ENCODE results near the gene CPXM1.

CPXM1 gene

DNA sequence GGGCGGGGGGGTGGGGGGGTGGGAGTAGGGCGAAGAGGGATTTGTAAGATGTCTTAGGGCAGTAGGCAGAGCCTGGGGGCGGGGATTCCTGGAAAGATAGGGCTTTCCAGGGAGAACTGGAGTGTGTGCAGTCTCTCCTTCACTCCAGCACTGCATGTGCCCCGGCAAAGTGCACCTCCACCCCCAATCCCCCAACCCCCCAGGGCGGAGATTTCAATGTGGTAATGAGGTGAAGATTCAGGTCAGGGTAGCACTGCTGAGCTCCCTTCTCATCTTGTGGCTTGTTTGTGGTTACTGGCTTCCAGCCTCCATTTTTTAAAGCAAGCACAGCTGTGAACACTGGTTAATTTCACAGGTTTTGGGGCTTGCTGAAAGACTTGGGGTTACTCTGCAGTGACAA, 21.6 kb upstream of the CPXM1 start:
- no peaks in the 10 kb centered on the region for H3K9me3 ChIP-seq (ENCODE audit: insufficient read depth, low read length)
- no peaks in the 10 kb centered on the region for H4K20me1 ChIP-seq (ENCODE audit: low read depth, low read length)
- H3K27ac ChIP-seq (ENCODE audit: low read depth, low read length): no peak overlapping the region
- H2AFZ ChIP-seq (ENCODE audit: low read depth, low read length, severe bottlenecking): no peak overlapping the region
- no peak overlapping the region for H3K4me3 ChIP-seq (ENCODE audit: insufficient read depth, low read length, poor library complexity, severe bottlenecking)
- no peak overlapping the region for H3K9ac ChIP-seq (ENCODE audit: low read length)
- no peaks in the 10 kb centered on the region for H3K9me2 ChIP-seq (replicated peaks; ENCODE audit: insufficient read depth, low read length)
- no peaks in the 10 kb centered on the region for H3K36me3 ChIP-seq (ENCODE audit: low read length)
- no peak overlapping the region for H3K4me2 ChIP-seq (ENCODE audit: low read depth, low read length, poor library complexity, severe bottlenecking)
- no peaks in the 10 kb centered on the region for H3K79me2 ChIP-seq (ENCODE audit: insufficient read depth, low read length)
- no peaks in the 10 kb centered on the region for H3F3A ChIP-seq (ENCODE audit: insufficient read depth)
- no peak for TF ChIP-seq EZH2phosphoT487 (conservative IDR thresholded peaks at IDR 0.05; ENCODE audit: low read length)
- TF ChIP-seq, protein P1, sequence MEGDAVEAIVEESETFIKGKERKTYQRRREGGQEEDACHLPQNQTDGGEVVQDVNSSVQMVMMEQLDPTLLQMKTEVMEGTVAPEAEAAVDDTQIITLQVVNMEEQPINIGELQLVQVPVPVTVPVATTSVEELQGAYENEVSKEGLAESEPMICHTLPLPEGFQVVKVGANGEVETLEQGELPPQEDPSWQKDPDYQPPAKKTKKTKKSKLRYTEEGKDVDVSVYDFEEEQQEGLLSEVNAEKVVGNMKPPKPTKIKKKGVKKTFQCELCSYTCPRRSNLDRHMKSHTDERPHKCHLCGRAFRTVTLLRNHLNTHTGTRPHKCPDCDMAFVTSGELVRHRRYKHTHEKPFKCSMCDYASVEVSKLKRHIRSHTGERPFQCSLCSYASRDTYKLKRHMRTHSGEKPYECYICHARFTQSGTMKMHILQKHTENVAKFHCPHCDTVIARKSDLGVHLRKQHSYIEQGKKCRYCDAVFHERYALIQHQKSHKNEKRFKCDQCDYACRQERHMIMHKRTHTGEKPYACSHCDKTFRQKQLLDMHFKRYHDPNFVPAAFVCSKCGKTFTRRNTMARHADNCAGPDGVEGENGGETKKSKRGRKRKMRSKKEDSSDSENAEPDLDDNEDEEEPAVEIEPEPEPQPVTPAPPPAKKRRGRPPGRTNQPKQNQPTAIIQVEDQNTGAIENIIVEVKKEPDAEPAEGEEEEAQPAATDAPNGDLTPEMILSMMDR (IDR thresholded peaks at IDR 0.05; ENCODE audit: insufficient read depth, low read length, poor library complexity, severe bottlenecking): no peak
- no peaks in the 10 kb centered on the region for H3K27me3 ChIP-seq (ENCODE audit: low read length)

DNA sequence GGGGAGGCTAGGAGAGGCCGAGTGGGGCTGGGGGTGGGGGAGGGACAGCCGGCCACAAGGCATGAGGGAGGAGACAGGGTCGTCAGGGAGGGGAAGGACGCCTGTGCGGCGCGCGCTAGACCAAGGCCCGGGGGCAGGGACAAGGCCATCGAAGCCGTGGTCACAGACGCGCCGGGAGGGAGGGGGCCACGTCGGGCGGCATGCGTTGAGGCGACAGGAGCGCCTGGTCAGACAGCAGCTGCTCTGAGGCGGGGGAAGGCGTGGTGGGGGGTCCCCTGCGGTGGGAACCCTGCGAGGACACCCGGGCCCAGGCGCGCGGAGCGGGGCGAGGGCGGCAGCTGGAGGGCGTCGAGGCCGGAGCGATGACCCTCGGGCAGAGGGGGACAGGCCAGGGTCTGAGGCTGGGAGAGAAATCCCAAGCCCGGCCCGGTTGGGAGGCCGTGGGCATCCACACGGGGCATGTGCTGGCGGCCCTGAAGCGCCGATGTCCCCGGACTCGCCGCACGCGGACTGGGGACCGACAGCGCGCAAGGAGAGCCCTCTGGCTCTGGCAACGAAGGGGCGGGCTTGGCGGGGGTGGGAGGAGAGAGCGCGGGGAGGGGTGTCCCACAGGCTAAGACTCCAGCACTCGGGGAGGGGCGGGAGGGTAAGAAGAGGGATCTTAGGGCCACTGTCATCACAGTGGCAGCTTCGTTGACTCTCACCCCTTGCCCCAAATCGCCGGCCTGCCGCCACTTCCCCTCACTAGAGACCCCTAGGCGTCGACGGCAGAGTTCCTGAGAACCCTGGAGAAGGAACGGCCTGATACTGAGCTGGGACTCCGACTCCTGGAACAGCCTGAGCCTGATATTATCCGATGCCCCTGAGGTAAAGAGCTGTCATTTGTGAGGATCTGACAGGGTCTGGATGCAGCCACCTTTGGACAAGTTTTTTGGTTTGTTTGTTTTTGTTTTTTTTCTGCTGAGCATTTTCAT, 20.8 kb upstream of the CPXM1 start:
- H3K27ac ChIP-seq (ENCODE audit: low read depth, low read length): no peak overlapping the region
- H3F3A ChIP-seq (ENCODE audit: insufficient read depth): no peaks in the 10 kb centered on the region
- no peaks in the 10 kb centered on the region for H4K20me1 ChIP-seq (ENCODE audit: low read depth, low read length)
- no peaks in the 10 kb centered on the region for H3K27me3 ChIP-seq (ENCODE audit: low read length)
- H3K79me2 ChIP-seq (ENCODE audit: insufficient read depth, low read length): no peaks in the 10 kb centered on the region
- no peak overlapping the region for H3K4me2 ChIP-seq (ENCODE audit: low read depth, low read length, poor library complexity, severe bottlenecking)
- no peak overlapping the region for H3K9ac ChIP-seq (ENCODE audit: low read length)
- TF ChIP-seq EZH2phosphoT487 (conservative IDR thresholded peaks at IDR 0.05; ENCODE audit: low read length): no peak
- TF ChIP-seq, protein P1 (IDR thresholded peaks at IDR 0.05; ENCODE audit: insufficient read depth, low read length, poor library complexity, severe bottlenecking): no peak
- H3K36me3 ChIP-seq (ENCODE audit: low read length): no peaks in the 10 kb centered on the region
- no peak overlapping the region for H2AFZ ChIP-seq (ENCODE audit: low read depth, low read length, severe bottlenecking)
- no peaks in the 10 kb centered on the region for H3K9me3 ChIP-seq (ENCODE audit: insufficient read depth, low read length)
- no peaks in the 10 kb centered on the region for H3K9me2 ChIP-seq (replicated peaks; ENCODE audit: insufficient read depth, low read length)
- H3K4me3 ChIP-seq (ENCODE audit: insufficient read depth, low read length, poor library complexity, severe bottlenecking): no peak overlapping the region

DNA sequence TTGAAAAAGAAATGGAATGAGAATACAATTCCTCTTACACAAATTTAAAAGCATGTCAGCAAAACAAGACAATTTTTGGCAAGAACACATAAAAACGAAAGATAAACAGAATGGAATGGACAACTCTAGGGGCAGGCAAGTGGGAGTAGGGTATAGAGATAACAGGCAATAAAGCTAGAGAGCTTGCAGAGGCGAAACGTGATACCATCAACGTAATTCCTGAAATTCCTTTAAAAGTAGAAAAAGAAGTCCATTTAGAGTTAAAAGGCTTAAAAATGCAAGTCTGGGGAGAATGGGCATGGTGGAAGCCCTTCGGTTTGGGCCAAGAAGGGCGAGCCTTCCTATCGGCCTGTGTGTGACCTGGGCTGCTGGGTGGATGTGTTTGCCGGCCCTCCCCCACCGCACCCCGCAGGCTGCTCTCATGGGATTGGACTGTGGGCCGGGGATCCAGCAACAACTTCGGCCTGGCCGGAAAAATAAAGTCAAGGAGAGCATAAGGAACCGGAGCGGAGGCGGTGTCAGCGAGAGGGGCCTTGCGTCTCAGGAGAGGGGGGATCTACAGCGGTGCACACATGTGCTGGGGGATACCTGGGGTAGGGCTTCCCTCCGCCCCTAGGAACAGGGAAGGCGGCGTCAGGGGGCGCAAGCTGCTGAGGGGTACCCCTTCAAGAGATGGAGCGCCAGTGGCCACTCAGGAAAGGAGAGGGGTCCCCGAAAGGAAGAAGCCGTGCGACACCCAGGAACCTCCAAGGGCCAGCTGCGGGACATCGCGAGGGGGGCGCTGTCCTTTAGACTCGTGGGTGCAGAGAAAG, 19.9 kb upstream of the CPXM1 start:
- Histone ChIP-seq H3F3A (ENCODE audit: insufficient read depth) (no peaks in the 10 kb centered on the region), H3K9ac (ENCODE audit: low read length) (no peak overlapping the region), H3K9me3 (ENCODE audit: insufficient read depth, low read length) (no peaks in the 10 kb centered on the region), H2AFZ (ENCODE audit: low read depth, low read length, severe bottlenecking) (no peak overlapping the region), H3K4me3 (ENCODE audit: insufficient read depth, low read length, poor library complexity, severe bottlenecking) (no peak overlapping the region), H3K79me2 (ENCODE audit: insufficient read depth, low read length) (no peaks in the 10 kb centered on the region), H3K27ac (ENCODE audit: low read depth, low read length) (no peak overlapping the region), H3K4me2 (ENCODE audit: low read depth, low read length, poor library complexity, severe bottlenecking) (no peak overlapping the region), H3K27me3 (ENCODE audit: low read length) (no peaks in the 10 kb centered on the region), H3K9me2 (replicated peaks; ENCODE audit: insufficient read depth, low read length) (no peaks in the 10 kb centered on the region), H4K20me1 (ENCODE audit: low read depth, low read length) (no peaks in the 10 kb centered on the region), H3K36me3 (ENCODE audit: low read length) (no peaks in the 10 kb centered on the region)
- TF ChIP-seq, protein P1 (IDR thresholded peaks at IDR 0.05; ENCODE audit: insufficient read depth, low read length, poor library complexity, severe bottlenecking): no peak
- TF ChIP-seq EZH2phosphoT487 (conservative IDR thresholded peaks at IDR 0.05; ENCODE audit: low read length): no peak
